SK-N-MC (cell line): ENCODE measurements around the gene PDE3B.

Experiments
- EZH2 ChIP-seq: fragments of 200-600 bp; sonication (generic); IDR thresholded peaks from one replicate; pipeline ENCODE4 v1.6.1; 2017; ENCODE audit warnings: antibody characterized with exemption
- FOXP2 ChIP-seq: optimal IDR thresholded peaks from 2 replicates; pipeline ENCODE3; 2011; ENCODE audit warnings: mild to moderate bottlenecking, moderate library complexity; ENCODE audit not compliant: insufficient read depth; ENCODE audit errors: extremely low read length, control extremely low read depth
- POLR2AphosphoS5 ChIP-seq: IDR thresholded peaks from 2 replicates; pipeline ENCODE4 v1.6.1; 2012; ENCODE audit warnings: mild to moderate bottlenecking, low read depth, low read length, borderline replicate concordance

DNA sequence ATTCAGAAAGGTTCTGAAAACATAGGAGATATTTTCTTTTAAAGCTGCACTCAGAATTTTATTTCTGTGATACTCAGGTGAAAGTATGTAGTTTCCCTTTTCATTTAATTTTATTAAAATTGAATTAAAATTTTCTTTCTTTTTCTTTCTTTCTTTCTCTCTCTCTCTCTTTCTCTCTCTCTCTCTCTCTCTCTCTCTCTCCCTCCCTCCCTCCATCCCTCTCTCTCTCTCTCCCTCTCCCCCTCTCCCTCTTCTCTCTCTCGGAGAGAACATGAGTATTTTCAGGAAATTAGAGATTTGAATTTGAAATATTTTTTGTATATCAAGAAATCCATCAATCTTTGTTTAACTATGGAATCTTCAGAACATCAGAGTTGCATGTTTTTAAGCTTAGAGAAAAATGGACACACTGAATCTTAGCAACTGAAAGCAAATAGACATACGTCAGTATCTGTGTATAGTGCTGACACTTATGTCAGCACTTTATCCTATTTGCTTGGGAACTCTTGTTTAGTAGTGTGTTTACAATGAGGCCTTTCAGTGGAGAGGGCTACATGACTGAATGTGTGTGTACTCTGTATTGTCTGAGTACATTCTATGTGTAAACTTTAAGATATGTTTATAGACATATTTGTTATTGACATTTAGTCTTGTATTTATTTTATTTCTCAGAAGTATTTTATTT is 44.5 kb downstream of the PDE3B start:
- no peak for TF ChIP-seq POLR2AphosphoS5
- no peak for TF ChIP-seq EZH2
- TF ChIP-seq FOXP2: no peak
